T follicular helper cell (primary cell): Measurements from ENCODE around the gene CAPN6.

Source experiments
- DNase-seq: peaks from one replicate; pipeline ENCODE4 v3.0.0-alpha.2; 2020; ENCODE audit warnings: low read depth
- total RNA-seq, 2 experiments: gene quantifications; one replicate each; lab custom pipeline; 2026; lab: John Stamatoyannopoulos, UW

The CAPN6 gene
- total RNA-seq = 0 to 0.06 reads per million in 2 experiments

GRCh38 chrX:111270339-111270738, at the start of gene CAPN6:
Gene CAPN6 (minus strand): TSS chrX:111270483. CDS start chrX:111263936, 6,547 bp downstream.
- DNase-seq = no peak

- DNase-seq = no peak
Observed at GRCh38 chrX:111319451-111319850, 49.2 kb upstream of the CAPN6 start.

GRCh38 chrX:111318901-111319300, 48.6 kb upstream of the CAPN6 start:
- DNase-seq = no peak

GRCh38 chrX:111309083-111309482, 38.8 kb upstream of the CAPN6 start:
- no peak for DNase-seq

GRCh38 chrX:111308039-111308438, 37.8 kb upstream of the CAPN6 start:
- DNase-seq = no peak

GRCh38 chrX:111302284-111302683, 32.0 kb upstream of the CAPN6 start:
- DNase-seq = no peak

- no peak for DNase-seq
Observed at GRCh38 chrX:111288841-111289240, 18.6 kb upstream of the CAPN6 start.

- no peak for DNase-seq
Observed at GRCh38 chrX:111284631-111285293, 14.5 kb upstream of the CAPN6 start.

GRCh38 chrX:111283446-111283845, 13.2 kb upstream of the CAPN6 start:
- DNase-seq = no peak

GRCh38 chrX:111282991-111283390, 12.7 kb upstream of the CAPN6 start:
- DNase-seq = no peak

GRCh38 chrX:111282139-111282538, 11.9 kb upstream of the CAPN6 start:
- DNase-seq = no peak

- no peak for DNase-seq
Observed at GRCh38 chrX:111268506-111268905, 1.8 kb downstream of the CAPN6 start.

- no peak for DNase-seq
Observed at GRCh38 chrX:111265486-111265885, 4.8 kb downstream of the CAPN6 start.

GRCh38 chrX:111264385-111264784, 5.9 kb downstream of the CAPN6 start:
- no peak for DNase-seq

GRCh38 chrX:111262086-111262485, 8.2 kb downstream of the CAPN6 start:
- no peak for DNase-seq

GRCh38 chrX:111260451-111260850, 9.8 kb downstream of the CAPN6 start:
- no peak for DNase-seq

- no peak for DNase-seq
Observed at GRCh38 chrX:111259559-111259958, 10.7 kb downstream of the CAPN6 start.

GRCh38 chrX:111257733-111258132, 12.6 kb downstream of the CAPN6 start:
- DNase-seq = no peak

GRCh38 chrX:111254896-111255693, 15.2 kb downstream of the CAPN6 start:
- no peak for DNase-seq

GRCh38 chrX:111244235-111244750, 26.0 kb downstream of the CAPN6 start:
- DNase-seq = no peak

GRCh38 chrX:111216293-111216801, 53.9 kb downstream of the CAPN6 start:
- DNase-seq = no peak

GRCh38 chrX:111207851-111208250, 62.4 kb downstream of the CAPN6 start:
- DNase-seq = no peak

GRCh38 chrX:111200327-111200726, 70.0 kb downstream of the CAPN6 start:
- no peak for DNase-seq
